Natural killer cell (primary cell): Measurements from ENCODE around the gene GRIK5. TPM values are rescaled to one million over a fixed set of nuclear protein-coding genes. Genes with fewer than 3 reads are reported as not detected.
A peak's percentile ranks its signal among the peaks of the same experiment; 100 is the strongest.

Experiments used
- ATAC-seq, 3 donors: fragments of 150-1000 bp in 2 of 3; fragments of 200-7000 bp in 1 of 3; cut with Tn5 transposase; 1 replicate in 1 of 3; 2 replicates in 2 of 3; pipeline ENCODE4 v1.10.0; 2021; ENCODE audit warnings: mild to moderate bottlenecking in 2 of 3, moderate library complexity in 2 of 3
- DNase-seq, 2 donors: peaks; one replicate each; pipeline versions ENCODE4 v3.0.0 to v3.0.0-alpha.2; 2013 to 2021; ENCODE audit warnings: mixed read lengths in 1 of 2
- H3K27ac ChIP-seq: one replicate; pipeline ENCODE4 v1.5.1; 2013; ENCODE audit warnings: mild to moderate bottlenecking, low read length
- H3K27me3 ChIP-seq: one replicate; pipeline ENCODE4 v1.6.1; 2013; ENCODE audit warnings: low read length; ENCODE audit not compliant: control insufficient read depth, insufficient read depth
- H3K36me3 ChIP-seq: one replicate; pipeline ENCODE4 v1.6.1; 2013; ENCODE audit warnings: low read length; ENCODE audit not compliant: control insufficient read depth, insufficient read depth
- H3K4me1 ChIP-seq: one replicate; pipeline ENCODE4 v1.6.1; 2013; ENCODE audit warnings: low read length; ENCODE audit not compliant: control insufficient read depth, insufficient read depth
- H3K4me3 ChIP-seq: one replicate; pipeline ENCODE4 v1.5.1; 2013; ENCODE audit warnings: low read length
- H3K9me3 ChIP-seq: one replicate; pipeline ENCODE4 v1.6.1; 2013; ENCODE audit warnings: low read length; ENCODE audit not compliant: control insufficient read depth, insufficient read depth
- H3K27ac Mint-ChIP-seq, 2 donors: one replicate each; pipeline ENCODE4 v1.8.0; 2022; ENCODE audit warnings: mild to moderate bottlenecking in 2 of 2, mixed read lengths in 2 of 2, moderate library complexity in 1 of 2
- H3K27me3 Mint-ChIP-seq, 2 donors: one replicate each; pipeline ENCODE4 v1.8.0; 2022; ENCODE audit warnings: low read depth in 2 of 2, mixed read lengths in 2 of 2
- H3K36me3 Mint-ChIP-seq: one replicate; pipeline ENCODE4 v1.8.0; 2022; ENCODE audit warnings: mixed read lengths
- H3K4me1 Mint-ChIP-seq, 2 donors: one replicate each; pipeline ENCODE4 v1.8.0; 2022; ENCODE audit warnings: mixed read lengths in 2 of 2
- H3K4me3 Mint-ChIP-seq: one replicate; pipeline ENCODE4 v1.8.0; 2022; ENCODE audit warnings: mild to moderate bottlenecking, moderate library complexity, mixed read lengths
- H3K9me3 Mint-ChIP-seq, 2 donors: one replicate each; pipeline ENCODE4 v1.8.0; 2022; ENCODE audit warnings: mixed read lengths in 2 of 2
- WGBS: methylation state at CpG from one replicate; pipeline ENCODE4 v1.1.7; 2013; ENCODE audit warnings: missing lambda C conversion rate; ENCODE audit not compliant: insufficient coverage; 5-methylcytosine and 5-hydroxymethylcytosine counted together
- intact Hi-C: fragments of 100-400 bp; cut with micrococcal nuclease; formaldehyde crosslinking; loops from one replicate; pipeline ENCODE4 v1.14.2; 2022
- total RNA-seq, 4 donors: library from RNA; stranded (reverse); fragments of 120-200 nt in 1 of 4; gene quantifications; one replicate each; pipeline versions ENCODE4 v1.2.3 to v1.2.4, GENCODE V29; 2013 to 2022
- TF ChIP-seq, protein P1 (sequence below): fragments of 200-600 bp; IDR thresholded peaks from one replicate; pipeline ENCODE4 v1.8.0; 2022; ENCODE audit warnings: antibody characterized with exemption

The GRIK5 gene
- total RNA-seq, 3 donors from 2014 or later (not counting 1 experiment from before 2014, with no cell fraction given) = 0.31 to 2.1 TPM; not detected in 1

DNA sequence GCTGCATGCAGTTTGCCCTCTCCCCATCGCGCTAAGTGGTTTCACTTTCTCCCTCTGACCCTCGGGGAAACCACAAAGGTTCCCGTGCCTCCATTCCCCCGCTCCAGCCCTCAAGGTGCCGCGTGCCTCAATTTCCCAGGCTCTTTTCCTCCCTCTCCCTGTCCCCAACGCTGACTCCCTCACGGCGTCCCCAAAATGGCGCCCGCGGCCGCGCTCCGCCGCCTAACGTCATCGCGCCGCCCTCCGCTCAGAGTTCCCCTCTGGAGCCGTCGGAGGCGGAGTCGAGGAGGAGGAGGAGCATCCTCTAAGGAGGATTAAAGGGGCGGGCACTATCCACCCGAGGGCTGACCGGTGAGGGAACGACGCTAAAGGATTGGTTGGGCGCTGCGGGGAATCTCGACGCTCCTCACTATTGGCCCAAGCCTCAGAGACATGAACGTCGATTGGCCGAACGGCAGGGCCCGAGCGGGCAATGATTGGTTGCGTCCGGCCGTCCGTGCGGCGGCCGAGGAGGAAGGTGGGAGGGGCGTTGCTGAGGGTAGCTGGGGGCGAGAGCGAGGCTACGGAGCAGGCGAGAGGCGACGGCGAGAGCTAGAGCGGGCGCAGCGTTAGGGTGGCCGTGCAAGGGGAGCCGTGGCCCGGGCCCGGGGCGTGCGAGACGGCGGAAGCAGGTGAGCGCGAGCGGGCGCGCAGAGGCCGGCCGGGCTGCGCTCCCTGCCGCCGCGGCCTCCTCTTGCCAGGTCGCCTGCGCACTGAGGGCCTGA, 5.8 kb upstream of the GRIK5 start, which contains the start of gene ZNF574:
TSS of gene ZNF574 (plus strand) at position 551 of the 764 bp plus-strand sequence. CDS start 2,441 bp downstream, outside the sequence.
- intact Hi-C loops = loop anchor here (1.0 kb wide), 1 partner anchor 250 kb away; the partner anchor contains the start of gene MEGF8
- under 1% methylated on average over 80 of the region's 80 CpGs for WGBS
- peak within 1 kb of the TSS; percentile 95 for H3K27ac ChIP-seq

DNA sequence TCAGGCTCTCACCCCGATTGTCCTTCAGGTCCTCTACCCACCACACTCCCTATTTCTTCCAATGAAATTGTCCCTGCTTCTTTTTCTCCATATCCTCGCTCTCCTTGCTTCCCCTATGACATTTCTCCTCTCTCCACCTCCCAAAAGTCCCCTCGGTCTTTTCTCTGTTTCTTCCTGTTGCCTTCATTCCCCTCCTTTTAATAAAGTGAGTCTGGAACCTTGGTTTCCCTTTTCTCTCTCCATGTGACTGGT, 5.3 kb upstream of the GRIK5 start:
- Mint-ChIP-seq H3K27me3 (peaks cover 0 to 12% of the 10 kb centered on the region in 2 donors), H3K36me3 (no peaks in the 10 kb centered on the region), H3K4me3 (peak overlapping the region; percentile 98), H3K4me1 (peaks cover 35 to 39% of the 10 kb centered on the region in 2 donors), H3K9me3 (no peaks in the 10 kb centered on the region), H3K27ac (peak overlapping the region; percentile 100)
- H3K4me3 ChIP-seq = peak overlapping the region; percentile 63
- intact Hi-C loops = no loop called here
- no peak for ATAC-seq
- H3K4me1 ChIP-seq = peaks cover 17% of the 10 kb centered on the region
- no peaks in the 10 kb centered on the region for H3K9me3 ChIP-seq
- H3K27me3 ChIP-seq = peaks cover 4% of the 10 kb centered on the region
- DNase-seq = no peak
- TF ChIP-seq, protein P1, sequence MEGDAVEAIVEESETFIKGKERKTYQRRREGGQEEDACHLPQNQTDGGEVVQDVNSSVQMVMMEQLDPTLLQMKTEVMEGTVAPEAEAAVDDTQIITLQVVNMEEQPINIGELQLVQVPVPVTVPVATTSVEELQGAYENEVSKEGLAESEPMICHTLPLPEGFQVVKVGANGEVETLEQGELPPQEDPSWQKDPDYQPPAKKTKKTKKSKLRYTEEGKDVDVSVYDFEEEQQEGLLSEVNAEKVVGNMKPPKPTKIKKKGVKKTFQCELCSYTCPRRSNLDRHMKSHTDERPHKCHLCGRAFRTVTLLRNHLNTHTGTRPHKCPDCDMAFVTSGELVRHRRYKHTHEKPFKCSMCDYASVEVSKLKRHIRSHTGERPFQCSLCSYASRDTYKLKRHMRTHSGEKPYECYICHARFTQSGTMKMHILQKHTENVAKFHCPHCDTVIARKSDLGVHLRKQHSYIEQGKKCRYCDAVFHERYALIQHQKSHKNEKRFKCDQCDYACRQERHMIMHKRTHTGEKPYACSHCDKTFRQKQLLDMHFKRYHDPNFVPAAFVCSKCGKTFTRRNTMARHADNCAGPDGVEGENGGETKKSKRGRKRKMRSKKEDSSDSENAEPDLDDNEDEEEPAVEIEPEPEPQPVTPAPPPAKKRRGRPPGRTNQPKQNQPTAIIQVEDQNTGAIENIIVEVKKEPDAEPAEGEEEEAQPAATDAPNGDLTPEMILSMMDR = no peak
- WGBS = 10% methylated on average over 3 of the region's 3 CpGs
- peak overlapping the region; percentile 95 for H3K27ac ChIP-seq
- peaks cover 17% of the 10 kb centered on the region for H3K36me3 ChIP-seq

More for the DNA sequence above, 5.8 kb upstream of the GRIK5 start, which contains the start of gene ZNF574:
- H3K27me3 ChIP-seq = no peaks in the 10 kb centered on the region
- peaks cover 17% of the 10 kb centered on the region for H3K4me1 ChIP-seq
- Mint-ChIP-seq H3K4me1 (peaks cover 35 to 39% of the 10 kb centered on the region in 2 donors), H3K27ac (peak within 1 kb of the TSS; percentile 100), H3K27me3 (peaks cover 0 to 6% of the 10 kb centered on the region in 2 donors), H3K4me3 (peak within 1 kb of the TSS; percentile 98), H3K36me3 (no peaks in the 10 kb centered on the region), H3K9me3 (no peaks in the 10 kb centered on the region)
- H3K4me3 ChIP-seq = peak within 1 kb of the TSS; percentile 63
- H3K9me3 ChIP-seq = no peaks in the 10 kb centered on the region
- DNase-seq (peak; percentile 94 to 99), ATAC-seq (peak; percentile 92 to 99 (median 93))
- peaks cover 22% of the 10 kb centered on the region for H3K36me3 ChIP-seq
- TF ChIP-seq, protein P1 = no peak

DNA sequence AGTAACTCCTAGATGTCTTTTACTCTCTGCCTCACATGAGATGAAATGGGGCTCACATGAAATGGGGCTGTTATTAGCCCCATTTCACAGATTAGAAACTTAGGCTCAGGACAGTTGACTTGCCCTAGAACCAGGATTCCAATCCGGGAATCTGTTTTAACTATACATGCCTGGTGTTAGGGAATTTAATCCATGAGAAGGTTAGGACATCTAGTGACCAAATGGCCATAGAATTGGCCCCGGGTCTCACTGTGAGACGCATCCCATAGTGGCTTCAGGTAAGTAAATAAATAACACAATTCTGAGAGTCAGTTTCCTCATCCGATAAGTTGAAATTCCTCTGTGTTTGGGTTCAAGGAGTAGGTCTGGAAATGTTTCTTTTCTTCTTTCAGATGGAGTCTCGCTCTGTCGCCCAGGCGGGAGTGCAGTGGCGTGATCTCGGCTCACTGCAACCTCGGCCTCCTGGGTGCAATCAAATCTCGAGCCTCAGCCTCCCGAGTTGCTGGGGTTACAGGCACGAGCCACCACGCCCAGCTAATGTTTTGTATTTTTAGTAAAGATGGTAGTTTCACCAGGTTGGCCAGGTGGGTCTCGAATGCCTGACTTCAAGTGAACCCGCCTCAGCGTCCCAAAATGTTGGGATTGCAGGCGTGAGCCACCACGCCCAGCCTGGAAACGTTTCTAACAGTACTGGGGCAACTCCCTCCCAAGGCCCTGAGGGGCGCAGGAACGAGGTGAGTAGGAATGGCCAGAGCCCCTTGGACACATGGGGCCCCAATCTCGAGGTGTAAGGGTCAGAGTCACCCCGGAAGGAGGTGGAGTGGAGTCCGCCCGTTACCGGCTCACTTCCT, 4.7 kb upstream of the GRIK5 start:
- H3K9me3 ChIP-seq = no peaks in the 10 kb centered on the region
- ATAC-seq = no peak
- Mint-ChIP-seq H3K4me1 (peaks cover 35 to 39% of the 10 kb centered on the region in 2 donors), H3K9me3 (no peaks in the 10 kb centered on the region), H3K27me3 (peaks cover 0 to 13% of the 10 kb centered on the region in 2 donors), H3K27ac (peak overlapping the region; percentile 100), H3K4me3 (peak overlapping the region; percentile 98), H3K36me3 (no peaks in the 10 kb centered on the region)
- DNase-seq = peak; percentile 22 to 35
- TF ChIP-seq, protein P1 = no peak
- H3K27ac ChIP-seq = peak overlapping the region; percentile 95
- intact Hi-C loops = no loop called here
- peaks cover 19% of the 10 kb centered on the region for H3K4me1 ChIP-seq
- WGBS = 73% methylated on average over 27 of the region's 27 CpGs
- H3K36me3 ChIP-seq = peaks cover 12% of the 10 kb centered on the region
- peak overlapping the region; percentile 63 for H3K4me3 ChIP-seq
- peaks cover 4% of the 10 kb centered on the region for H3K27me3 ChIP-seq
